Limb (tissue), 2 donors: ENCODE measurements around the gene MIEN1.
"Not testable (repeated sequence)": the region's sequence is repeated elsewhere in the genome, so short reads cannot be mapped to it uniquely, and the experiment has no call there.

Source experiments
- DNase-seq, 2 donors: peaks; one replicate each; pipeline ENCODE4 v3.0.0-alpha.2; 2016; ENCODE audit errors: extremely low spot score in 2 of 2

MIEN1 gene

DNA sequence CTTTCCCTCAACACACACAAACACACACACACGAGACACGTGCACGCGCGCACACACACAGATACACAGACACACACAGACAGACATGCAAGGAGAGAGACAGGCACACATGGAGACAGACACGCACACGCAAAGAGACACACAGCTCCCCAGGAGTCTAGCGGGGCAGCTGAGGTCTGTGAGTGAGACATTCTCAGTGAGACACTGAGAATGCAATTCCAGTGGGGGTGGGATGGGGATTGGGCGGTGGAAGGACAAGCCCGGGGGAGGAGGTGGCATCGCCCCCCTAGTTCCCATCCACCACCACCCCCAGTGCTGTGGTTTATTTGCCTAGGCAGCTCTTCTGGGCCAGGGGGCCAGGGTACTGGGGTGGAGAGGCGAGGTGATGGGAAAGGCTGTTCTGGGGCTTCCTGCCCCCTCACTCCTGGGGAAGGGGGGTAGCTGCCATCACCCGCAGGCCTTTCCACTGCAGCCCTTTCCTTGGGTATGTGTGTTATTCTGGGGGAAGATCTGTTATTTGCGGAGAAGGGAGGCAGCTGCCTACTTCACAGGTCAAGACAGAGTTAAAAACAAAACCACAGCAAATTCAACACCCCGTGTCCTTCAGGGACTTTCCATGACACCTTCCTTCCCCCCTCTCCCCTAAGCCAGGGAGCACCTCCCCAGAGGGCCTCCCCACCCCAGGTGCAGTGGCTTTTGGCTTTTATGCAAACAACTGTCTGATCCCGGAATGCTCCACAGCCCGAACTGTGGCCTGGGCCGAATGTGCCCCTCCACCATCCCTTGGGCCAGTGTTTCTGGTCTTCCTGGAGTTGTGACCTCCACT lies 25.4 kb upstream of the MIEN1 start:
- no peak for DNase-seq

DNA sequence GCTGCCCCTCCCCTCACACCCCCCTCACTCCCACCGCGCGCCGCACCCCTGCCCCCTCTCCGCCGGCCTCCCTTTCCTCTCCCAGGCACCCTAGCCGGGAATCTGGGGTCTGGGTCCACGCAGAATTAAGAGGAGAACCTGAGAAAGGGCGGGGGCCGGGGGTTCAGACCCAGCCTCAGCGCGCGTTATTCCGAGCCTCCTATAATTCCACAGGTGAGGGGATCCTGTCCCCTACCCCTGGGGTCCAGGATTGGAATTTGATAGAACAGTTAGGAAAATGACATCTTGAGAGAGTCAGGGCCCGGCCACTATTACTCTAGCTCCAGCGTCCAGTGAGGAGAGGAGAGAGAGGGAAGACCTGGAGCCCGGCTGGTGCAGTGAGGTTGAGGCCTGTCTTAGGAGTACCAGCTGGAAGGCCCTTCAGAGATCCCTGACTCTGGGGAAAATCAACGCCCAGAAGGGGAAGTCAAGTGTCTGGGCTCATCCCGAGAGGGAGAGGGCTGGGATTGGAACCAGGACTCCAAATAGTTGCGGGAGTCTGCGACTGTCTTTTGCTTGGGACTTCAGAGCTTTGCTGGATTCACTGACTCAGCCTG lies 24.7 kb upstream of the MIEN1 start:
- no peak for DNase-seq

GRCh38 chr17:39754161-39754957 lies 24.0 kb upstream of the MIEN1 start:
- peak; percentile 69 to 93 for DNase-seq

DNA sequence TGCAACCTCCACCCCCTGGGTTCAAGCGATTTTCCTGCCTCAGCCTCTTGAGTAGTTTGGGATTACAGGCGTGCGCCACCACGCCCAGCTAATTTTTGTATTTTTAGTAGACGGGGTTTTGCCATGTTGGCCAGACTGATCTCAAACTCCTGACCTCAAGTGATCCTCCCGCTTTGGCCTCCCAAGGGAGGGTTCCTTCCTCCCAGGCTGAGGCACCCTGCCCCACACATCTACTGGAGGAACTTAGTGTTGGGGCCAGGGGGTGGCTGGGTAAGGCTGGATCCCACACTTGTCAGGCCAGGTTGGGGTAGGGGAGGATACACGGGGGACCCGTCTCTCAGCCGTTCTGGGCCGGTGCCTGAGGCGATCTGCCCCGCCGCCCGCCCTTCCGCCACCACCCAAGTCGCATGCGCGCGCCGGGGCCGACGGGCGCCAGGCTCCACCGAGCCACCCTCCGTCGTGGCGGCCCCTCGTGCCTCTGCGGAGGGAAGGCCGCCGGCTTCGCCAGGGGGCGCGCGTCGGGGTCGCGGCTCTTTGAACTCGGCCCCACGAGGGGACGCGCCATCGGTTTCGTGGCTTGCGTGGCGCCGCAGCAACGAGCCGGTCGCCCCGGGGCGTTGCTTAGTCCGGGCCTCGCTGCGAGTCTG lies 23.3 kb upstream of the MIEN1 start:
- no peak for DNase-seq

DNA sequence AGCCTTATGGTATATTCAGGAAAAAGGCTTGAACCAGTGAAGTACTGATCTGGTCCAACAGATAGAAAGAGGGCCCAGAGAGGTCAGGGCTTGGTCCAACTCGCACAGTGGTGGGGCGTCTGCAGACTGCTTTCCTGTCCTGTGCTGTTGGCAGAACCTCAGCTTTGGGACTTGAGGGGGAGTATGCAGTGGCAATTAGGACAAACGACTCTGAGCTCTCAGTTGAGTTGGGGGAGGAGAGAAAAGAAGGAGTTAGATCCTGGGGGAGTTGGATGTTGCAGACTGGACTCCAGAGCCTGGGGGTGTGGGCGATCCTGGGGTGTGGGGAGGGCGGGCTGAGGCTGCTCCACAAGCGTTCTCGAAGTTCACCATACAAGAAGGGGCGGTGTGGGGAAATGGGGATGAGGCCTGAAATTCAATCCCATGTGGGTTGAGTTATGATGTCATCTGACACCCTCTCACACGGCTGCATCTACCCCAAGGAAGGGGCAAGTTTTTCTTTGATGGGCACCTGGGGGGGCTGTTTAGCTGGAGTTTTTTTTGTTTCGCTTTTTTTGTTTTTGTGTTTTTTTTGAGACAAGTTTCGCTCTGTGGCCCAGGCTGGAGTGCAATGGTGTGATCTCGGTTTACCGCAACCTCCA lies 22.0 kb upstream of the MIEN1 start:
- DNase-seq = no peak

GRCh38 chr17:39751637-39752036 lies 21.3 kb upstream of the MIEN1 start:
- no peak for DNase-seq

DNA sequence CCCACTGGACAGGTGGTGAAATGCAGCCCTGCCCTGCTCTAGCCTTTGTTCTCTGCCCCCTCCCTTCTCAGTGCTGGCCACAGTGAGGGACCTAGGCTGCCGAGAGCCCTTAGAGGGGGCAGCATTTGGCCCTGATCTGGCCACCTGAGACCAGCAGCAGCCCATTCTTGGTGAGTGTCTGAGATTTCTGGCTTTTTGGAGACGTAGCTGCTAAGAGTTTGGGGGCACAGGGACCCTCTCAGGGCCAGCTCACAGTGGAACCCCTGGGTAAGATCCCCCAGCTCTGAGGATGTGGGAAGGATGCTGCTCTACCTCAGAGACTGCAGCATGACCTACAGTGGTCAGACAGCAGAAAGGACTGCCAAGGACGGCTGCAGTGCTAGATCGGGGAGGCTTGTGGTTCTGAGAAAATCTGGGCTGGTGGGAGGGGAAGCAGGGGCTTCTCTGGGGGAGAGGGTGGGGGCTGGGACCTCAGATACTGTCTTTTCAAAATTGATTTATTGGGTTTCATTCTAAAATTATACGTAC lies 20.7 kb upstream of the MIEN1 start:
- DNase-seq = no peak

DNA sequence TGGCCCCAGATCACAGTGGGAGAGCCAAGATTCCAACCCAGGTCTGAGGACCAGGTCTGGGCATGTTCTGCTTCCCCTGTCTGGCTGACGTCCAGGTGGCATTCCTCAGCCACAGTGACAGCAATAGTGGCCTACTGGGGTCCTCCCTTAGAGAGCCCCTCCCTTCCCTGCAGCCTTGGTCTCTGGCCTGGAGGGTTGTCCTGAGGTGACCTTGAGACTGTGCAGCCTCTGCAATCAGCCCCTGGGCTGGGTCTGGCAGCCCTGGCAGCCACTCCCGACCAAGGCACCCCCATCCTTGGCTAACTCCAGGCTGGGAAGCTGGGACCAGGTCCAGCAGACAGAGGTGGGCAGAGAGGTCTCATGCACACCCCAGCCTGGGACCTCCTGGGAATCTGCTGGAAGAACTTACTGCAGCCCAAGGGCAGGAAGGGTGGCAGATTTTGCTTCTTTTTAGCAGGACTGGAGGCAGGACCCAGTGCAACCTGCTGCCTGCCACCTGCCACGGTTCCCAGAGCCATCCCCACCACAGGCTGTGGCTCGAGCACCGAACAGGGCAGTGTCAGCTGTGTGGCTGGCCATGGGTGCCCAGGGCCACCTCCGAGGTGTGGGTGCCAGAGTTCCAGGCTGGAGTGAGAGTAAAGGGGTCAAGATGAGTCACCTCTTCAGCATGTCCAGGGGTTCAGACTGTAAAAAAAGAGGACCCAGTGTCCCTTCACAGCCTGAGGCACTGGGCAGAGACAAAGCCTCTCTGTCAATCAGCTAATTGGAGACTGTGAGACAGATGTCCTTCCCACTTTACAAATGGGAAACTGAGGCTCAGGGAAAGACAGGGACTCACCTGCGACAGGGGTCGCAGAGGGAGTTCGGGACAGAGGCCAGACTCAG lies 20.0 kb upstream of the MIEN1 start:
- no peak for DNase-seq

DNA sequence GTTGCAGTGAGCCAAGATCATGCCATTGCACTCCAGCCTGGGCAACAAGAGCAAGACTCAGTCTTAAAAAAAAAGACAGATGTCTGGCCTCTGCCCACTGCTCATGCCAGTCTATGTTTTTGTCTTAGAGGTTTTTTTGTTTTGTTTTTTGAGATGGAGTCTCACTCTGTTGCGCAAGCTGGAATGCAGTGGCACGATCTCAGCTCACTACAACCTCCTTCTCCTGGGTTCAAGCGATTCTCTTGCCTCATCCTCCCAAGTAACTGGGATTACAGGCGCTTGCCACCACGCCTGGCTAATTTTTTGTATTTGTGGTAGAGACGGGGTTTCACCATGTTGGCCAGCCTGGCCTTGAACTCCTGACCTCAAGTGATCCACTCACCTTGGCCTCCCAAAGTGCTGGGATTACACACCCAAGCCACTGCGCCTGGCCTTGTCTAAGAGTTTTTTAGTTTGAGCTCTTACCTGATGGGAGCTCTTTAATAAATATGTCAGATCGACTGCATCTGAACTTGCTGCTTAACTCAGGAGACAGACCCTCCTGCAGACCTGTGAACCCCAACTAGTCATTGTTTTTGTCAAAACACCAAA lies 18.2 kb upstream of the MIEN1 start:
- not testable (repeated sequence) for DNase-seq

- no peak for DNase-seq
Observed at GRCh38 chr17:39747745-39748144, 17.4 kb upstream of the MIEN1 start.

DNA sequence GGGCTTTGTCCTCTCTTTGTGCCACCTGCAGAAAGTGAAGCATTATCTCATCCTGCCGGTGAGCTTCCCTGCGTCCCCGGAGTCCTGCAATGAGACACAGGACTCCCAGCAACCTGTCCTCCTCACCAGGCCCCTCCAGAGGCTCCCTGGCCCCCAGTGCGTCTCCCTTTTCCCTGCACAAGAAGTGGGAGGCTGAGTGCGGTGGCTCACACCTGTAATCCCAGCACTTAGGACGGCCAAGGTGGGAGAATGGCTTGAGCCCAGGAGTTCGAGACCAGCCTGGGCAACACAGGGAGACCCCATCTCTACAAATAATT lies 15.8 kb upstream of the MIEN1 start:
- DNase-seq = no peak

DNA sequence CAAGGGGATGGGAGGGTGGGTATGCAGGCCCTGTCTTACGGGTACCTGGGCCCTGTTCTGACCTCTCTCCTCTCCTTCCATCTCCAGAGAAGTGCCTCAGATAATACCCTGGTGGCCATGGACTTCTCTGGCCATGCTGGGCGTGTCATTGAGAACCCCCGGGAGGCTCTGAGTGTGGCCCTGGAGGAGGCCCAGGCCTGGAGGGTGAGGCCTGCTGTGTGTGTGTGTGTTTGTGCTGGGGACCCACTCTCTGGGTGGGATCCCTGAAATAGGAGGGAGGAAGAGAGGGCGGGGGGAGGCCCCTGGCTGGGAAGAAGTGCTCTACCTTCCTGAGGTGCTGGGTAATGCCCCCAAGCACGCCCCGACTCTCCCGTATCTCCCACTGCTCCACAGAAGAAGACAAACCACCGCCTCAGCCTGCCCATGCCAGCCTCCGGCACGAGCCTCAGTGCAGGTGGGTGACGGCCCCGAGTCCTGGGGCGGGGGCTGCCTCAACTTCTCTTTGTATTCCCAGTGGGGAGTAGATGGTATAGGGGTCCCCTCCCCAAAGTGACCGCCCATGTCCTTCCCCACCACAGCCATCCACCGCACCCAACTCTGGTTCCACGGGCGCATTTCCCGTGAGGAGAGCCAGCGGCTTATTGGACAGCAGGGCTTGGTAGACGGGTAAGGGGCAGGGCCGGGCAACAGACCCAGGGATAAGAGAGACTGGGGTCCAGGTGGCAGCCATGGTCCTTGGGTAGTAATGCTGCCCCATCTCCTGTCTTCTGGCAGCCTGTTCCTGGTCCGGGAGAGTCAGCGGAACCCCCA lies 15.2 kb upstream of the MIEN1 start:
- no peak for DNase-seq

GRCh38 chr17:39744836-39745215 lies 14.5 kb upstream of the MIEN1 start:
- DNase-seq = no peak

- DNase-seq = no peak
Observed at GRCh38 chr17:39744075-39744835, 13.9 kb upstream of the MIEN1 start.

GRCh38 chr17:39742856-39743436 lies 12.6 kb upstream of the MIEN1 start:
- no peak for DNase-seq

GRCh38 chr17:39742126-39742855 lies 12.0 kb upstream of the MIEN1 start:
- no peak for DNase-seq

GRCh38 chr17:39740357-39741111 lies 10.2 kb upstream of the MIEN1 start:
- no peak for DNase-seq
